Stomach (tissue), 9 donors: ENCODE data around the gene RNF121. TPM values are rescaled to one million over a fixed set of nuclear protein-coding genes. Genes with fewer than 3 reads are reported as not detected.

Source experiments
- DNase-seq, 2 donors: peaks; one replicate each; pipeline versions ENCODE4 v3.0.0 to v3.0.0-alpha.2; 2013 to 2019
- H3K27ac ChIP-seq, 5 donors: fragments of 200-600 bp in 4 of 5; sonication (generic) in 4 of 5; one replicate each; pipeline ENCODE4 v1.5.1; 2013 to 2019; ENCODE audit warnings: mild to moderate bottlenecking in 1 of 5, moderate library complexity in 1 of 5
- H3K27me3 ChIP-seq, 3 donors: fragments of 200-600 bp; sonication (generic); one replicate each; pipeline ENCODE4 v1.5.1; 2017 to 2019; ENCODE audit warnings: mixed run types in 1 of 3
- H3K36me3 ChIP-seq, 4 donors: fragments of 200-600 bp; sonication (generic); 1 replicate in 3 of 4; 2 replicates in 1 of 4; pipeline ENCODE4 v1.5.1; 2016 to 2019
- H3K4me1 ChIP-seq, 4 donors: fragments of 200-600 bp; sonication (generic); one replicate each; pipeline ENCODE4 v1.5.1; 2016 to 2019
- H3K4me3 ChIP-seq, 4 donors: fragments of 200-600 bp; sonication (generic) in 3 of 4; one replicate each; pipeline ENCODE4 v1.5.1; 2016 to 2019; ENCODE audit warnings: mild to moderate bottlenecking in 1 of 4
- H3K9me3 ChIP-seq, 4 donors: fragments of 200-600 bp; sonication (generic); one replicate each; pipeline ENCODE4 v1.5.1; 2016 to 2019
- EP300 ChIP-seq: sonication (generic); formaldehyde crosslinking; IDR thresholded peaks from one replicate; pipeline ENCODE4 v1.6.1; 2017; ENCODE audit warnings: antibody characterized with exemption
- POLR2A ChIP-seq, 4 donors: fragments of 450-650 bp; IDR thresholded peaks; one replicate each; pipeline ENCODE4 v1.6.1; 2016; ENCODE audit warnings: antibody characterized with exemption in 4 of 4, control low read depth in 2 of 4, mild to moderate bottlenecking in 1 of 4, moderate library complexity in 1 of 4
- POLR2AphosphoS5 ChIP-seq, 3 donors: sonication (generic); formaldehyde crosslinking; IDR thresholded peaks; one replicate each; pipeline ENCODE4 v1.6.1; 2016; ENCODE audit warnings: antibody characterized with exemption in 3 of 3
- WGBS, 5 donors: extraction: QIAGEN DNeasy Blood & Tissue Kit in 3 of 5; methylation state at CpG; one replicate each; pipeline versions ENCODE4 v1.1.5 to v1.1.7; 2013 to 2018; 5-methylcytosine and 5-hydroxymethylcytosine counted together
- intact Hi-C: fragments of 100-400 bp; cut with DNase I; formaldehyde crosslinking; loops from one replicate; pipeline ENCODE4 v1.15.1; 2023; ENCODE audit warnings: low total_unique reads
- polyA plus RNA-seq, 3 donors: library from polyadenylated mRNA; stranded (reverse); fragments of 200-250 nt; gene quantifications; one replicate each; pipeline ENCODE4 v1.2.3, GENCODE V29; 2013
- total RNA-seq, 5 donors: library from RNA; depleted of rRNA; stranded (reverse); fragments of >200 nt; gene quantifications; one replicate each; pipeline versions ENCODE4 v1.1.0 to v1.2.3, GENCODE V29; 2014 to 2016
- TF ChIP-seq, protein P1 (sequence below), 7 experiments: fragments of 450-650 bp in 4 of 7; fragments of 200-600 bp in 3 of 7; sonication (generic) in 3 of 7; IDR thresholded peaks; one replicate each; pipeline ENCODE4 v1.5.1; 2016 to 2019; ENCODE audit warnings: antibody characterized with exemption in 7 of 7, control low read depth in 2 of 7, mild to moderate bottlenecking in 1 of 7
- donor health status: healthy with polysubstance abuse.
- donor health status: Bipolar disorder and iron deficiency.
- donor health status: healthy.

Gene RNF121
- total and polyA plus RNA-seq, 8 donors: 10.0 to 363 (median 20.8) TPM

DNA sequence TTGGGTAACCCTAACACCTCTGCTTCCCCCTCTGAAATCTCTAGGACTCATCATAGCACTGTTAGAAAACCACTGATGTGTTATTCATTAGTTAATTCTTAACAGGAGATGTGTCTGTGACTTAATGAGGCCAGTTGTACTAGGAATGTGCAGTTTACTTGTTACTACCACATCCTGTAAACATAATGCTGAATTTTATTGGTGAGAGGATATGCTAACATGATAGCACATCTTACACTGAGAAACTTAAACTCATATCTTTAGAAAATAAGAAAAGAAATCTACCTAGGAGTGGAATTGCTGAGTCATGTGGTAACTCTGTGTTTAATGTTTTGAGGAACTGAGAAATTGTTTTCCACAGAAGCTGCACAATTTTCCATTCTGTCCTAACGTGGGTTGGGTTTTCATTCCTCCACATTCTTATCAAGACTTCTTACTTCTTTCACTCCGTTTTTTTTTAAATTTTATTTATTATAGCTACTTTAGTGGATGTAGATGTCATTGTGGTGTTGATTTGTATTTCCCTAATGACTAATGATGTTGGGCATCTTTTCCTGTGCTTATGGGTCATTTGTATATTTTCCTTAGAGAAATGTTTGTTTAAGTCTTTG is 33.7 kb downstream of the RNF121 start:
- intact Hi-C loops: no loop called here

GRCh38 chr11:71963468-71963867 is 34.6 kb downstream of the RNF121 start:
- no peak for DNase-seq
- 91 to 96% (median 94%) methylated on average over 8 of the region's 8 CpGs for WGBS, 5 donors
- peaks cover 0 to 14% (median 3%) of the 10 kb centered on the region in 4 donors for H3K4me1 ChIP-seq
- no peaks in the 10 kb centered on the region for H3K9me3 ChIP-seq
- H3K27ac ChIP-seq: no peak overlapping the region
- TF ChIP-seq EP300 (no peak), POLR2A (IDR thresholded peaks at IDR 0.05) (no peak), POLR2AphosphoS5 (IDR thresholded peaks at IDR 0.05) (no peak)
- TF ChIP-seq, protein P1, sequence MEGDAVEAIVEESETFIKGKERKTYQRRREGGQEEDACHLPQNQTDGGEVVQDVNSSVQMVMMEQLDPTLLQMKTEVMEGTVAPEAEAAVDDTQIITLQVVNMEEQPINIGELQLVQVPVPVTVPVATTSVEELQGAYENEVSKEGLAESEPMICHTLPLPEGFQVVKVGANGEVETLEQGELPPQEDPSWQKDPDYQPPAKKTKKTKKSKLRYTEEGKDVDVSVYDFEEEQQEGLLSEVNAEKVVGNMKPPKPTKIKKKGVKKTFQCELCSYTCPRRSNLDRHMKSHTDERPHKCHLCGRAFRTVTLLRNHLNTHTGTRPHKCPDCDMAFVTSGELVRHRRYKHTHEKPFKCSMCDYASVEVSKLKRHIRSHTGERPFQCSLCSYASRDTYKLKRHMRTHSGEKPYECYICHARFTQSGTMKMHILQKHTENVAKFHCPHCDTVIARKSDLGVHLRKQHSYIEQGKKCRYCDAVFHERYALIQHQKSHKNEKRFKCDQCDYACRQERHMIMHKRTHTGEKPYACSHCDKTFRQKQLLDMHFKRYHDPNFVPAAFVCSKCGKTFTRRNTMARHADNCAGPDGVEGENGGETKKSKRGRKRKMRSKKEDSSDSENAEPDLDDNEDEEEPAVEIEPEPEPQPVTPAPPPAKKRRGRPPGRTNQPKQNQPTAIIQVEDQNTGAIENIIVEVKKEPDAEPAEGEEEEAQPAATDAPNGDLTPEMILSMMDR (IDR thresholded peaks at IDR 0.05): no peak
- no peaks in the 10 kb centered on the region for H3K27me3 ChIP-seq
- H3K4me3 ChIP-seq: no peak overlapping the region
- intact Hi-C loops: no loop called here
- peaks cover 7 to 67% (median 54%) of the 10 kb centered on the region in 4 donors for H3K36me3 ChIP-seq

More for the DNA sequence above, 33.7 kb downstream of the RNF121 start:
- 42 to 64% (median 51%) methylated on average over 2 of the region's 2 CpGs for WGBS, 5 donors
- no peaks in the 10 kb centered on the region for H3K27me3 ChIP-seq
- H3K36me3 ChIP-seq: peaks cover 7 to 58% (median 48%) of the 10 kb centered on the region in 4 donors
- TF ChIP-seq POLR2AphosphoS5 (IDR thresholded peaks at IDR 0.05) (no peak), POLR2A (IDR thresholded peaks at IDR 0.05) (no peak), EP300 (no peak)
- TF ChIP-seq, protein P1 (IDR thresholded peaks at IDR 0.05): no peak
- no peaks in the 10 kb centered on the region for H3K9me3 ChIP-seq
- no peak overlapping the region for H3K4me3 ChIP-seq
- H3K4me1 ChIP-seq: peaks cover 0 to 14% (median 3%) of the 10 kb centered on the region in 4 donors
- no peak for DNase-seq
- H3K27ac ChIP-seq: peak overlapping the region in 1 of 5 donors; percentile 31

DNA sequence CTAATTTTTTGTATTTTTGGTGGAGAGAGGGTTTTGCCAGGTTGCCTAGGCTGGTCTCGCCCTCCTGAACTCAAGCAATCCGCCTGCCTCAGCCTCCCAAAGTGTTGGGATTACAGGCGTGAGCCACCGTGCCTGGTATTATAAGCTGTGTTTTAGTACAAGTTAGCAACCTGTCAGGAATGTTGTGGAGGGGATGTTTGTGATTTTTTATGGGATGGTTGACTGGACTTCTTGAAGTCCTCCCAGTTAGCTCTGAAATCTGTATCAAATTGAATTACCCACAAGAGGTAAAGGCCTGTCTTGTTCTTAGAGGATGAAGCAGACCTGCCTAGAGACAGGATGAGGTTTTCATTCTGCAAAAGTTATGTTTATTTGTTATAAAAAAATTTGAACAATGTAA is 35.8 kb downstream of the RNF121 start:
- TF ChIP-seq, protein P1 (IDR thresholded peaks at IDR 0.05): no peak
- no peaks in the 10 kb centered on the region for H3K27me3 ChIP-seq

GRCh38 chr11:71971680-71972079 is 42.8 kb downstream of the RNF121 start:
- Histone ChIP-seq H3K27ac (no peak overlapping the region), H3K36me3 (peaks cover 9 to 49% (median 40%) of the 10 kb centered on the region in 4 donors), H3K9me3 (no peaks in the 10 kb centered on the region), H3K4me1 (no peaks in the 10 kb centered on the region), H3K27me3 (no peaks in the 10 kb centered on the region), H3K4me3 (no peak overlapping the region)
- TF ChIP-seq EP300 (no peak), POLR2AphosphoS5 (IDR thresholded peaks at IDR 0.05) (no peak), POLR2A (IDR thresholded peaks at IDR 0.05) (no peak)
- TF ChIP-seq, protein P1 (IDR thresholded peaks at IDR 0.05): no peak
- intact Hi-C loops: no loop called here
- 93 to 98% (median 94%) methylated on average over 2 of the region's 2 CpGs for WGBS, 5 donors
- no peak for DNase-seq

More for the DNA sequence above, 35.8 kb downstream of the RNF121 start:
- Histone ChIP-seq H3K27ac (no peak overlapping the region), H3K4me3 (no peak overlapping the region), H3K36me3 (peaks cover 7 to 76% (median 57%) of the 10 kb centered on the region in 4 donors), H3K4me1 (peaks cover 0 to 14% (median 3%) of the 10 kb centered on the region in 4 donors), H3K9me3 (no peaks in the 10 kb centered on the region)
- no peak for DNase-seq
- intact Hi-C loops: no loop called here
- WGBS, 5 donors: 91 to 100% (median 96%) methylated on average over 4 of the region's 4 CpGs
